Uterus (tissue), 2 donors: ENCODE measurements around the gene SELENOK.

Experiments used
- POLR2A ChIP-seq, 2 donors: fragments of 450-650 bp; IDR thresholded peaks; one replicate each; pipeline ENCODE4 v1.6.1; 2016; ENCODE audit warnings: antibody characterized with exemption in 2 of 2, mild to moderate bottlenecking in 1 of 2, moderate library complexity in 1 of 2
- TF ChIP-seq, protein P1 (sequence below), 4 experiments: fragments of 200-600 bp in 2 of 4; fragments of 450-650 bp in 2 of 4; sonication (generic) in 2 of 4; IDR thresholded peaks; one replicate each; pipeline ENCODE4 v1.5.1; 2016 to 2019; ENCODE audit warnings: antibody characterized with exemption in 4 of 4, mild to moderate bottlenecking in 2 of 4, moderate library complexity in 1 of 4

DNA sequence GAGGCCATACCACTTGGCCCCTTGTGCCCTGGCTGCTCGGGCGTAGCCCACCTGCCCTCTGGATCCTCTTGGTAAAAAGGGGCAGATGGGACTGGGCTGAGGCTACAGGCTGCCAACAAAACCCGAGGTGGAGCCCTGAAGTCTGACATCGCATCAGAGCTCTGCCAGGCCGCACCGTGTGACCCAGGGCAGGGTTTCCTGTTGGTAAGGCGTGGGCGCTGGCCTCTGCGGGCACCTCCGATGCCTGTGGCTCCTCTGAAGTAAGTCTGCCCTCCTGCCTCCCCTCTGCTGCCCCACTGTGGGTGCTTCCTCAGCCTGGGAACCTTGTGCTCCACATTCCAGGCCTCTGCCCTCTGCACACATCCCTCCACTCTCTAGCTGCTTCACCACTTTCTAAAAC is 54.3 kb downstream of the SELENOK start:
- TF ChIP-seq, protein P1, sequence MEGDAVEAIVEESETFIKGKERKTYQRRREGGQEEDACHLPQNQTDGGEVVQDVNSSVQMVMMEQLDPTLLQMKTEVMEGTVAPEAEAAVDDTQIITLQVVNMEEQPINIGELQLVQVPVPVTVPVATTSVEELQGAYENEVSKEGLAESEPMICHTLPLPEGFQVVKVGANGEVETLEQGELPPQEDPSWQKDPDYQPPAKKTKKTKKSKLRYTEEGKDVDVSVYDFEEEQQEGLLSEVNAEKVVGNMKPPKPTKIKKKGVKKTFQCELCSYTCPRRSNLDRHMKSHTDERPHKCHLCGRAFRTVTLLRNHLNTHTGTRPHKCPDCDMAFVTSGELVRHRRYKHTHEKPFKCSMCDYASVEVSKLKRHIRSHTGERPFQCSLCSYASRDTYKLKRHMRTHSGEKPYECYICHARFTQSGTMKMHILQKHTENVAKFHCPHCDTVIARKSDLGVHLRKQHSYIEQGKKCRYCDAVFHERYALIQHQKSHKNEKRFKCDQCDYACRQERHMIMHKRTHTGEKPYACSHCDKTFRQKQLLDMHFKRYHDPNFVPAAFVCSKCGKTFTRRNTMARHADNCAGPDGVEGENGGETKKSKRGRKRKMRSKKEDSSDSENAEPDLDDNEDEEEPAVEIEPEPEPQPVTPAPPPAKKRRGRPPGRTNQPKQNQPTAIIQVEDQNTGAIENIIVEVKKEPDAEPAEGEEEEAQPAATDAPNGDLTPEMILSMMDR (IDR thresholded peaks at IDR 0.05), result no peak
- no peak for TF ChIP-seq POLR2A (IDR thresholded peaks at IDR 0.05)
